ENCODE data around the gene ATXN7. TPM values are rescaled to one million over a fixed set of nuclear protein-coding genes. Genes with fewer than 3 reads are reported as not detected.

The ATXN7 gene
- polyA plus RNA-seq, 3 donors: 2.7 to 29.5 (median 3.2) TPM

- H3K36me3 ChIP-seq (replicated peaks in 1 of 2; ENCODE audit: control insufficient read depth in 1 of 2, insufficient read depth in 2 of 2, low read length in 2 of 2): peaks cover 0 to 13% of the 10 kb centered on the region in 2 donors
- peaks cover 84% of the 10 kb centered on the region for H4K20me1 ChIP-seq (ENCODE audit: insufficient read depth, low read length)
- no peak for DNase-seq
- WGBS (ENCODE audit: insufficient coverage): no CpG with 5 or more reads among the region's 2 CpGs
- peaks cover 7 to 9% of the 10 kb centered on the region in 2 donors for H3K4me1 ChIP-seq (ENCODE audit: control insufficient read depth in 1 of 2, insufficient read depth in 2 of 2, low read length in 2 of 2)
- intact Hi-C loops (cut with micrococcal nuclease): no loop called here
- H3K27ac Mint-ChIP-seq: no peak overlapping the region
- H3K27ac ChIP-seq (ENCODE audit: low read depth in 1 of 2, low read length in 2 of 2): peak overlapping the region in 1 of 2 donors; percentile 35
- no peak overlapping the region for H3K9ac ChIP-seq (ENCODE audit: insufficient read depth, low read length, poor library complexity, severe bottlenecking)
- H3K4me1 Mint-ChIP-seq: peaks cover 30% of the 10 kb centered on the region
- H3K4me3 Mint-ChIP-seq: no peak overlapping the region
- H3K9me3 ChIP-seq (replicated peaks in 1 of 2; ENCODE audit: control insufficient read depth in 1 of 2, insufficient read depth in 1 of 2, low read length in 2 of 2): no peaks in the 10 kb centered on the region
- no peak overlapping the region for H3K4me3 ChIP-seq (replicated peaks in 1 of 3; ENCODE audit: low read depth in 2 of 3, low read length in 3 of 3)
- H2AFZ ChIP-seq (ENCODE audit: insufficient read depth, low read depth, low read length, poor library complexity, severe bottlenecking): no peak overlapping the region
- H3K4me2 ChIP-seq (replicated peaks; ENCODE audit: extremely low read depth, low read length, poor library complexity, severe bottlenecking): no peak overlapping the region
- peaks cover 15 to 22% of the 10 kb centered on the region in 2 donors for H3K36me3 Mint-ChIP-seq
- H3K27me3 ChIP-seq (ENCODE audit: control insufficient read depth in 2 of 2, insufficient read depth in 2 of 2, low read length in 2 of 2): no peaks in the 10 kb centered on the region
- H3K79me2 ChIP-seq (ENCODE audit: insufficient read depth, low read length): peaks cover 99% of the 10 kb centered on the region
- no peak for TF ChIP-seq CTCF (IDR thresholded peaks at IDR 0.05)
- no peaks in the 10 kb centered on the region for H3K27me3 Mint-ChIP-seq (ENCODE audit: low read depth in 3 of 3)
- H3K9me3 Mint-ChIP-seq: no peaks in the 10 kb centered on the region
Observed at GRCh38 chr3:63870615-63871005, 6.9 kb downstream of the ATXN7 start.

- no peak for DNase-seq
- no peak overlapping the region for H3K27ac ChIP-seq (ENCODE audit: low read depth in 1 of 2, low read length in 2 of 2)
- no peak for TF ChIP-seq CTCF (IDR thresholded peaks at IDR 0.05)
- H3K4me2 ChIP-seq (replicated peaks; ENCODE audit: extremely low read depth, low read length, poor library complexity, severe bottlenecking): no peak overlapping the region
- peaks cover 0 to 3% of the 10 kb centered on the region in 2 donors for H3K36me3 ChIP-seq (replicated peaks in 1 of 2; ENCODE audit: control insufficient read depth in 1 of 2, insufficient read depth in 2 of 2, low read length in 2 of 2)
- no peak overlapping the region for H2AFZ ChIP-seq (ENCODE audit: insufficient read depth, low read depth, low read length, poor library complexity, severe bottlenecking)
- H3K9me3 Mint-ChIP-seq: no peaks in the 10 kb centered on the region
- H3K79me2 ChIP-seq (ENCODE audit: insufficient read depth, low read length): peaks cover 99% of the 10 kb centered on the region
- H3K9ac ChIP-seq (ENCODE audit: insufficient read depth, low read length, poor library complexity, severe bottlenecking): no peak overlapping the region
- H3K9me3 ChIP-seq (replicated peaks in 1 of 2; ENCODE audit: control insufficient read depth in 1 of 2, insufficient read depth in 1 of 2, low read length in 2 of 2): no peaks in the 10 kb centered on the region
- no peaks in the 10 kb centered on the region for H3K27me3 ChIP-seq (ENCODE audit: control insufficient read depth in 2 of 2, insufficient read depth in 2 of 2, low read length in 2 of 2)
- intact Hi-C loops (cut with micrococcal nuclease): no loop called here
- peak overlapping the region in 1 of 7 donors; percentile 23 for H3K27ac Mint-ChIP-seq
- H3K4me3 ChIP-seq (replicated peaks in 1 of 3; ENCODE audit: low read depth in 2 of 3, low read length in 3 of 3): no peak overlapping the region
- no peak overlapping the region for H3K4me3 Mint-ChIP-seq
- peaks cover 26% of the 10 kb centered on the region for H3K4me1 Mint-ChIP-seq
- H3K36me3 Mint-ChIP-seq: peaks cover 4 to 8% of the 10 kb centered on the region in 2 donors
- H3K4me1 ChIP-seq (ENCODE audit: control insufficient read depth in 1 of 2, insufficient read depth in 2 of 2, low read length in 2 of 2): peaks cover 7 to 9% of the 10 kb centered on the region in 2 donors
- no CpG with 5 or more reads among the region's 2 CpGs for WGBS (ENCODE audit: insufficient coverage)
- H4K20me1 ChIP-seq (ENCODE audit: insufficient read depth, low read length): peaks cover 95% of the 10 kb centered on the region
- H3K27me3 Mint-ChIP-seq (ENCODE audit: low read depth in 3 of 3): no peaks in the 10 kb centered on the region
Observed at GRCh38 chr3:63872135-63872924, 8.7 kb downstream of the ATXN7 start.
